ENCODE measurements around the gene C3orf70. TPM values are rescaled to one million over a fixed set of nuclear protein-coding genes. Genes with fewer than 3 reads are reported as not detected.

Gene C3orf70
- polyA plus RNA-seq, 1 experiment: 3.9 TPM

DNA sequence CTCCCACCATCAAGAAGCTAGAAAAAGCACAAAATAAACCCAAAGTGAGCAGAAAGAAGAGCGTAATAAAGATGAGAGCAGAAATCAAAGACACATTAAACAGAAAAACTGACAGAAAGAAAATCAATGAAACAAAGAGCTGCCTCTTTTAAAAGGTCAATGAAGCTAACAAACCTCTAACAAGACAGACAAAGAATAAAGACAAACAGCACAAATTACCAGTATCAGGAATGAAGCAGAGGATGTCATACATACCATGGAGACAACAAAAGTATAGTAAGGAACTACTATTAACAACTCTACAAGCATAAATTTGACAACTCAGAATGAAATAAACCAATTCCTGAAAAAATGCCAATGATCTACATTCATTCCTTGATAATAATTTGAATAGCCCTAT lies 15.0 kb downstream of the C3orf70 start:
- no peaks in the 10 kb centered on the region for H3K27me3 ChIP-seq (ENCODE audit: control insufficient read depth, insufficient read depth, low read length)
- H3K4me3 ChIP-seq (ENCODE audit: low read depth, low read length): no peak overlapping the region
- no peak for DNase-seq (ENCODE audit: low read depth)
- CTCF ChIA-PET: no interaction called here
- TF ChIP-seq, protein P1, sequence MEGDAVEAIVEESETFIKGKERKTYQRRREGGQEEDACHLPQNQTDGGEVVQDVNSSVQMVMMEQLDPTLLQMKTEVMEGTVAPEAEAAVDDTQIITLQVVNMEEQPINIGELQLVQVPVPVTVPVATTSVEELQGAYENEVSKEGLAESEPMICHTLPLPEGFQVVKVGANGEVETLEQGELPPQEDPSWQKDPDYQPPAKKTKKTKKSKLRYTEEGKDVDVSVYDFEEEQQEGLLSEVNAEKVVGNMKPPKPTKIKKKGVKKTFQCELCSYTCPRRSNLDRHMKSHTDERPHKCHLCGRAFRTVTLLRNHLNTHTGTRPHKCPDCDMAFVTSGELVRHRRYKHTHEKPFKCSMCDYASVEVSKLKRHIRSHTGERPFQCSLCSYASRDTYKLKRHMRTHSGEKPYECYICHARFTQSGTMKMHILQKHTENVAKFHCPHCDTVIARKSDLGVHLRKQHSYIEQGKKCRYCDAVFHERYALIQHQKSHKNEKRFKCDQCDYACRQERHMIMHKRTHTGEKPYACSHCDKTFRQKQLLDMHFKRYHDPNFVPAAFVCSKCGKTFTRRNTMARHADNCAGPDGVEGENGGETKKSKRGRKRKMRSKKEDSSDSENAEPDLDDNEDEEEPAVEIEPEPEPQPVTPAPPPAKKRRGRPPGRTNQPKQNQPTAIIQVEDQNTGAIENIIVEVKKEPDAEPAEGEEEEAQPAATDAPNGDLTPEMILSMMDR (IDR thresholded peaks at IDR 0.05; ENCODE audit: insufficient read depth, low read depth, low read length): no peak
- POLR2A ChIA-PET: no interaction called here
- H3K36me3 ChIP-seq (ENCODE audit: control insufficient read depth, insufficient read depth, low read length): no peaks in the 10 kb centered on the region

DNA sequence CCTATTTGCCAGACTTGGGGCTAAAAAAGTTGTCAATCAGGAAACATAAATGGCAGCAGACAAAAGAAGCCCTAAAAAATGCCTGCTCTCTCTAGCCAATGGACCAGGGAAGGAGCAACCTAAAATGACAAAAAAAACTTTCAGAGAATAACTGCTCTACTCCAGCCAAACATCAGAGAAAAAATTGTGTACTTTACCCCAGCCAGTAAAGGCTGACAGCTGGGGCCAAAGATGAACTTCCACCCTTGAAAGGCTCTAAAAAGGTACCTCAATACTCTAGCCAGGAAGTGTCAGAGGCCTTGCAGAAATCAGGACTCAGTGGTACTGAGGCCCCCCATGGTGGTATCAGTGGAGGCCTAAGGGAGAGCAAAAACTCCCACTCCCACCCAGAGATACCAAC lies 18.4 kb downstream of the C3orf70 start:
- Histone ChIP-seq H3K27me3 (ENCODE audit: control insufficient read depth, insufficient read depth, low read length) (no peaks in the 10 kb centered on the region), H3K4me3 (ENCODE audit: low read depth, low read length) (no peak overlapping the region), H3K36me3 (ENCODE audit: control insufficient read depth, insufficient read depth, low read length) (no peaks in the 10 kb centered on the region)
- TF ChIP-seq, protein P1 (IDR thresholded peaks at IDR 0.05; ENCODE audit: insufficient read depth, low read depth, low read length): no peak
- no peak for DNase-seq (ENCODE audit: low read depth)
- ChIA-PET CTCF (no interaction called here), POLR2A (no interaction called here)

DNA sequence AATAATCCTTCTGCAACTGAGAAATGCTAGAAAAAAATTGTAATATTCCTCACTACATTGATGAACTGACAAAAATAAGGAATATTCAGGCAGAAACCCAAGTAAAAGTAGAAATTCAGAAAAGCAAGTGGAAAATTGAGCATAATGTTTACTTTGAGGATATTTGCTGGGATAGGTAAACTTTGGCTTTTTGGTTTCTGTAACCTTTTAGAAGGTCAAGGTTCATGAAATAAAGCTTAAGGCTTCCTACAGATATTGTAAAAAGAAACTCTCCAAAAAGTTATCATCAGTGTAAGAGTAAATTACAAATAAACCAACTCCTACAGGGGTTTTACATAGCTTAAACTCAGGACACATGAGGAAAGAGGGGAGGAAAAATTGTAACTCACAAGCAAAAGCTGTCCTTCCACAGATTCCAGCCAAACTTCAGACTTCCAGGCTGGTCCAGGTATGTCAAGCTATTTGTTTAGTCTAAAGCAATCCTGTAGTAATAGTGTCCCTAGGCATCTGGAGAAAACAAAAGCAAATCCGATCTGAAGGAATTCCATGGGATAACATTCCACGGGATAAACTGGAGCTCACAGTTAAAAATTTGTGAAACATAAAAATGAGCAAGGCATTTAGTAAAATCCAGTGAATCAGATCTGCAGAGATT lies 21.1 kb downstream of the C3orf70 start:
- Histone ChIP-seq H3K27me3 (ENCODE audit: control insufficient read depth, insufficient read depth, low read length) (no peaks in the 10 kb centered on the region), H3K36me3 (ENCODE audit: control insufficient read depth, insufficient read depth, low read length) (no peaks in the 10 kb centered on the region), H3K4me3 (ENCODE audit: low read depth, low read length) (no peak overlapping the region)
- DNase-seq (ENCODE audit: low read depth): no peak
- ChIA-PET CTCF (interaction anchor here (0.5 to 0.8 kb wide), 2 partner anchors 12 to 29 kb away, joined by 3 read pairs; no protein-coding TSS in a partner anchor), POLR2A (no interaction called here)
- TF ChIP-seq, protein P1 (IDR thresholded peaks at IDR 0.05; ENCODE audit: insufficient read depth, low read depth, low read length): no peak

DNA sequence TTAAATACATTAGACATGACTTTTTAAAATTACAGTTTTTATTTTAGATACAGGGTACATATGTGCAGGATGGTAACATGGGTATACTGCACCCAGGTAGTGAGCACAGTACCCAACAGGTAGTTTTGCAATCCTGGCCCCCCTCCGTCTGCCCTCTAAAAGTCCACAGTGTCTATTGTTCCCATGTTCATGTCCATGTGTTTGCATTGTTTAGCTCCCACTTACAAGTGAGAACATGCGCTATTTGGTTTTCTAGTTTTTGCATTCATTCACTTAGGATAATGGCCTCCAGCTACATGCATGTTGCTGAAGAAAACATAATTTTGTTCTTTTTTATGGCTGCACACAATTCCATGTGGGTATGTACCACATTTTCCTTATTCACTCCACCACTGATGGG lies 23.8 kb downstream of the C3orf70 start:
- TF ChIP-seq, protein P1 (IDR thresholded peaks at IDR 0.05; ENCODE audit: insufficient read depth, low read depth, low read length): no peak
- no peaks in the 10 kb centered on the region for H3K36me3 ChIP-seq (ENCODE audit: control insufficient read depth, insufficient read depth, low read length)
- H3K4me3 ChIP-seq (ENCODE audit: low read depth, low read length): no peak overlapping the region
- no peak for DNase-seq (ENCODE audit: low read depth)
- CTCF ChIA-PET: interaction anchor here (0.6 kb wide), 1 partner anchor 546 kb away, joined by 3 read pairs; no protein-coding TSS in a partner anchor
- H3K27me3 ChIP-seq (ENCODE audit: control insufficient read depth, insufficient read depth, low read length): no peaks in the 10 kb centered on the region
- POLR2A ChIA-PET: no interaction called here

DNA sequence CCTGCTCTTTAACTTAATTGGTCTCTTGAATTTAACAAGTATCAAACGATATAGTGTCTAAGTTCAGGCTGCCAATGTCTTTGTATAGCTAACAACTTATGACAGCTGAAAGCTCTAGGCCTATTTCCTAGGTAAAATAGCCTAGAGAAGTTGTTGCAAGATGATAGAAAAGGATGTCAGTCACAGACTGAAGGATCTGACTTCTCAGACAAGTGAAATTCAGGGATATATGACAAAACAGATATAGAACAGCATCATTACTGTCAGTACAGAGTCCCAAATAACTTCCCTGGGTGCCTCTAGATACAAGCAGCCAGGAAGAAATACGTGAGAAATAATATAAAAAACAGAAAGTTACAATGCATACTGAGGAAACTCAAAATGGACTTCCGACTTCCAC lies 26.7 kb downstream of the C3orf70 start:
- Histone ChIP-seq H3K4me3 (ENCODE audit: low read depth, low read length) (no peak overlapping the region), H3K36me3 (ENCODE audit: control insufficient read depth, insufficient read depth, low read length) (no peaks in the 10 kb centered on the region), H3K27me3 (ENCODE audit: control insufficient read depth, insufficient read depth, low read length) (no peaks in the 10 kb centered on the region)
- DNase-seq (ENCODE audit: low read depth): no peak
- TF ChIP-seq, protein P1 (IDR thresholded peaks at IDR 0.05; ENCODE audit: insufficient read depth, low read depth, low read length): no peak
- CTCF ChIA-PET: no interaction called here
- POLR2A ChIA-PET: no interaction called here
